ENCODE data around the gene C6orf62. TPM values are rescaled to one million over a fixed set of nuclear protein-coding genes. Genes with fewer than 3 reads are reported as not detected.
A peak's percentile ranks its signal among the peaks of the same experiment; 100 is the strongest.
"Not testable (repeated sequence)": the region's sequence is repeated elsewhere in the genome, so short reads cannot be mapped to it uniquely, and the experiment has no call there.

C6orf62 gene
- polyA plus RNA-seq, 1 of the 3 experiments (the other 2 are of a cell fraction): 36.0 TPM

GRCh38 chr6:24695635-24696034 is 23.3 kb downstream of the C6orf62 start:
- H3K4me1 ChIP-seq (ENCODE audit: control insufficient read depth in 1 of 2, insufficient read depth in 2 of 2, low read depth in 1 of 2, low read length in 1 of 2); H3K4me3 ChIP-seq (ENCODE audit: low read depth in 2 of 2, low read length in 1 of 2); POLR2A ChIA-PET; H3K9me2 ChIP-seq; H3K27ac ChIP-seq (ENCODE audit: low read depth in 2 of 2, low read length in 1 of 2); H3K9me3 ChIP-seq; H3K36me3 ChIP-seq (replicated peaks in 1 of 2; ENCODE audit: control insufficient read depth in 1 of 2, insufficient read depth in 2 of 2, low read length in 1 of 2); H3F3A ChIP-seq (replicated peaks; ENCODE audit: insufficient read depth); H2AFZ ChIP-seq (ENCODE audit: low read depth); H3K27me3 ChIP-seq (ENCODE audit: insufficient read depth); H3K4me2 ChIP-seq; H3K79me2 ChIP-seq (ENCODE audit: insufficient read depth); H4K20me1 ChIP-seq (ENCODE audit: insufficient read depth); H3K9ac ChIP-seq: not testable (repeated sequence)
- peak; percentile 48 for DNase-seq
- CTCF ChIA-PET: interaction anchor here (0.6 to 5.4 kb wide), 9 partner anchors 8 to 200 kb away, joined by 3 to 65 read pairs (median 4); partner anchors contain the start of gene ALDH5A1
- TF ChIP-seq RAD21 (IDR thresholded peaks at IDR 0.05; ENCODE audit: low read length) (peak; percentile 81), CTCF (IDR thresholded peaks at IDR 0.05) (peak; percentile 68), SMC3 (IDR thresholded peaks at IDR 0.05; ENCODE audit: low read depth, low read length) (peak; percentile 70)
- 38% methylated on average over 8 of the region's 8 CpGs for WGBS (ENCODE audit: low lambda C conversion rate)

- no peaks in the 10 kb centered on the region for H3K79me2 ChIP-seq (ENCODE audit: insufficient read depth)
- H3K4me2 ChIP-seq: no peak overlapping the region
- no peaks in the 10 kb centered on the region for H3K4me1 ChIP-seq (ENCODE audit: control insufficient read depth in 1 of 2, insufficient read depth in 2 of 2, low read depth in 1 of 2, low read length in 1 of 2)
- H3K9me3 ChIP-seq: no peaks in the 10 kb centered on the region
- no peak overlapping the region for H3K27ac ChIP-seq (ENCODE audit: low read depth in 2 of 2, low read length in 1 of 2)
- CTCF ChIA-PET: interaction anchor here (0.7 to 5.4 kb wide), 6 partner anchors 11 to 411 kb away, joined by 3 to 65 read pairs (median 6); partner anchors contain the start of genes ACOT13 and TDP2
- H3K36me3 ChIP-seq (replicated peaks in 1 of 2; ENCODE audit: control insufficient read depth in 1 of 2, insufficient read depth in 2 of 2, low read length in 1 of 2): no peaks in the 10 kb centered on the region
- no peak overlapping the region for H3K4me3 ChIP-seq (ENCODE audit: low read depth in 2 of 2, low read length in 1 of 2)
- no peaks in the 10 kb centered on the region for H3K27me3 ChIP-seq (ENCODE audit: insufficient read depth)
- H2AFZ ChIP-seq (ENCODE audit: low read depth): no peak overlapping the region
- POLR2A ChIA-PET: no interaction called here
- no peak for DNase-seq
- no peak overlapping the region for H3K9ac ChIP-seq
- no peaks in the 10 kb centered on the region for H3F3A ChIP-seq (replicated peaks; ENCODE audit: insufficient read depth)
- WGBS (ENCODE audit: low lambda C conversion rate): 100% methylated on average over 1 of the region's 1 CpG
- H3K9me2 ChIP-seq: no peaks in the 10 kb centered on the region
- H4K20me1 ChIP-seq (ENCODE audit: insufficient read depth): no peaks in the 10 kb centered on the region
- TF ChIP-seq POLR2AphosphoS5 (IDR thresholded peaks at IDR 0.05; ENCODE audit: low read depth, low read length) (no peak), ZBTB33 (IDR thresholded peaks at IDR 0.05; ENCODE audit: borderline replicate concordance, low read depth) (no peak), FOSL2 (IDR thresholded peaks at IDR 0.05; ENCODE audit: borderline replicate concordance, low read depth) (no peak), RFX5 (IDR thresholded peaks at IDR 0.05; ENCODE audit: low read length) (no peak), IRF3 (IDR thresholded peaks at IDR 0.05; ENCODE audit: low read depth, low read length) (no peak), EP300 (IDR thresholded peaks at IDR 0.05; ENCODE audit: borderline replicate concordance in 1 of 2, low read depth in 1 of 2, low read length in 1 of 2) (no peak), USF1 (IDR thresholded peaks at IDR 0.05; ENCODE audit: borderline replicate concordance, low read depth) (no peak), PBX3 (IDR thresholded peaks at IDR 0.05) (no peak), MEF2A (IDR thresholded peaks at IDR 0.05; ENCODE audit: borderline replicate concordance, low read depth) (no peak), RCOR1 (IDR thresholded peaks at IDR 0.05; ENCODE audit: low read length) (no peak), USF2 (IDR thresholded peaks at IDR 0.05; ENCODE audit: borderline replicate concordance, low read depth, low read length) (no peak)
- TF ChIP-seq, protein P1, sequence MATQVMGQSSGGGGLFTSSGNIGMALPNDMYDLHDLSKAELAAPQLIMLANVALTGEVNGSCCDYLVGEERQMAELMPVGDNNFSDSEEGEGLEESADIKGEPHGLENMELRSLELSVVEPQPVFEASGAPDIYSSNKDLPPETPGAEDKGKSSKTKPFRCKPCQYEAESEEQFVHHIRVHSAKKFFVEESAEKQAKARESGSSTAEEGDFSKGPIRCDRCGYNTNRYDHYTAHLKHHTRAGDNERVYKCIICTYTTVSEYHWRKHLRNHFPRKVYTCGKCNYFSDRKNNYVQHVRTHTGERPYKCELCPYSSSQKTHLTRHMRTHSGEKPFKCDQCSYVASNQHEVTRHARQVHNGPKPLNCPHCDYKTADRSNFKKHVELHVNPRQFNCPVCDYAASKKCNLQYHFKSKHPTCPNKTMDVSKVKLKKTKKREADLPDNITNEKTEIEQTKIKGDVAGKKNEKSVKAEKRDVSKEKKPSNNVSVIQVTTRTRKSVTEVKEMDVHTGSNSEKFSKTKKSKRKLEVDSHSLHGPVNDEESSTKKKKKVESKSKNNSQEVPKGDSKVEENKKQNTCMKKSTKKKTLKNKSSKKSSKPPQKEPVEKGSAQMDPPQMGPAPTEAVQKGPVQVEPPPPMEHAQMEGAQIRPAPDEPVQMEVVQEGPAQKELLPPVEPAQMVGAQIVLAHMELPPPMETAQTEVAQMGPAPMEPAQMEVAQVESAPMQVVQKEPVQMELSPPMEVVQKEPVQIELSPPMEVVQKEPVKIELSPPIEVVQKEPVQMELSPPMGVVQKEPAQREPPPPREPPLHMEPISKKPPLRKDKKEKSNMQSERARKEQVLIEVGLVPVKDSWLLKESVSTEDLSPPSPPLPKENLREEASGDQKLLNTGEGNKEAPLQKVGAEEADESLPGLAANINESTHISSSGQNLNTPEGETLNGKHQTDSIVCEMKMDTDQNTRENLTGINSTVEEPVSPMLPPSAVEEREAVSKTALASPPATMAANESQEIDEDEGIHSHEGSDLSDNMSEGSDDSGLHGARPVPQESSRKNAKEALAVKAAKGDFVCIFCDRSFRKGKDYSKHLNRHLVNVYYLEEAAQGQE (IDR thresholded peaks at IDR 0.05; ENCODE audit: low read depth, low read length): no peak
Observed at GRCh38 chr6:24694198-24694597, 24.8 kb downstream of the C6orf62 start.
